Loucy (cell line): ENCODE data around the gene FBXL2.

Source experiments
- CTCF ChIP-seq: fragments of 200-600 bp; sonication (generic); conservative IDR thresholded peaks from 2 replicates; pipeline ENCODE4 v1.5.1; 2014; ENCODE audit warnings: mild to moderate bottlenecking, antibody characterized with exemption, low read length
- EZH2phosphoT487 ChIP-seq: fragments of 200-600 bp; IDR thresholded peaks from 2 replicates; pipeline ENCODE4 v1.6.1; 2018; ENCODE audit warnings: antibody characterized with exemption, mild to moderate bottlenecking, moderate library complexity, borderline replicate concordance

- TF ChIP-seq CTCF (peak; percentile 55), EZH2phosphoT487 (no peak)
Observed at GRCh38 chr3:33318710-33319380, 41.6 kb downstream of the FBXL2 start.
